ENCODE measurements around the gene SLC9A9.

SLC9A9 gene

DNA sequence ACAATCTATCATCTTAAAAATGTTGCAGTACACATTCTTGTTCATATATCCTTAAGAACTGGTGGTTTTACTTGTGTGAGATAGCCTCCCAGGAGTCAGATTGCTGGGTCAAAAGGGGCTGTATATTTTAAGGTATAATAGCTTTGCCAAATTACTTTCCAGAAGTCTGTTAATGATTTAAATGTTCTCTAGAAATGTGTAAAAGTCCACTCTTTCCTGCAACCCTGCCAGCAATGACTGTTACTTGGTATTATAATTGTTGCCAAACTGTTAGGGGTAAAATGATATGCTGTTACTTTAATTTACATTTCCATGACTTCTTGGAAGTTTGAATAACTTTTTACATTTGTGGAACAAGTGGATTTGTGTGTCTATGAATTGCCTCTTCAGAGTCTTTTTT, 170.8 kb downstream of the SLC9A9 start:
- no peak for DNase-seq

DNA sequence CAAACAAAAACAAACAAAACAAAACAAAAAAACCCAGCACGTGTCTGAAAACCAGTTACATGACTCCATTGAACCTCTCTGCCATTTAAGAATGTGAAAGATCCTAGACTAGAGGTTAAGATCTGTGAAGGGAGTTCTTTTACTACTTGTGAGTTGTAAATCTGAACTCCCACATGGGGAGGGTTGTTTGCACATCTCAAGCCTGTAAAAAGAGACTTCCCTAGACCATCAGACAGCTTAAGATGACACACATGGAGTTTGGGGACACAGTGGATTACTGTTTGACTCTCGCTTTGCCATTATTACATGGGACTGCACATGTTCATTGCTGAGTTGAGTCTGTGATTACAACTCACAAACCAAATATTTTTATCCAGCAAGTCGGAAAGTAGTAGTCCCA, 171.5 kb downstream of the SLC9A9 start:
- no peak for DNase-seq

DNA sequence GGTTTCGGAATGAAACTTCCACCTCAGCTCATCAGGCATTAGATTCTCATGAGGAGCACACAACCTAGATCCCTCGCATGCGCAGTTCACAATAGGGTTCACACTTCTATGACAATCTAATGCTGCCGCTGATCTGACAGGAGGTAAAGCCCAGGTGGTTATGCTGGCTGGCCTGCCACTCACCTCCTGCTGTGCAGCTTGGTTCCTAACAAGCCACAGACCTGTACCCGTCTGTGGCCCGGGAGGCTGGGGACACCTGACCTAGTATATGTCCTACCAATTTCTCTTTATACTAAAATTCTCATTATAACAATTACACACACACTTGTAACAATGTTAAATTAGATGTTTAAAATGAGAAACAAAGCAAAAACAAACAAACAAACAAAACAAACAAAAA, 172.2 kb downstream of the SLC9A9 start:
- DNase-seq, result no peak

DNA sequence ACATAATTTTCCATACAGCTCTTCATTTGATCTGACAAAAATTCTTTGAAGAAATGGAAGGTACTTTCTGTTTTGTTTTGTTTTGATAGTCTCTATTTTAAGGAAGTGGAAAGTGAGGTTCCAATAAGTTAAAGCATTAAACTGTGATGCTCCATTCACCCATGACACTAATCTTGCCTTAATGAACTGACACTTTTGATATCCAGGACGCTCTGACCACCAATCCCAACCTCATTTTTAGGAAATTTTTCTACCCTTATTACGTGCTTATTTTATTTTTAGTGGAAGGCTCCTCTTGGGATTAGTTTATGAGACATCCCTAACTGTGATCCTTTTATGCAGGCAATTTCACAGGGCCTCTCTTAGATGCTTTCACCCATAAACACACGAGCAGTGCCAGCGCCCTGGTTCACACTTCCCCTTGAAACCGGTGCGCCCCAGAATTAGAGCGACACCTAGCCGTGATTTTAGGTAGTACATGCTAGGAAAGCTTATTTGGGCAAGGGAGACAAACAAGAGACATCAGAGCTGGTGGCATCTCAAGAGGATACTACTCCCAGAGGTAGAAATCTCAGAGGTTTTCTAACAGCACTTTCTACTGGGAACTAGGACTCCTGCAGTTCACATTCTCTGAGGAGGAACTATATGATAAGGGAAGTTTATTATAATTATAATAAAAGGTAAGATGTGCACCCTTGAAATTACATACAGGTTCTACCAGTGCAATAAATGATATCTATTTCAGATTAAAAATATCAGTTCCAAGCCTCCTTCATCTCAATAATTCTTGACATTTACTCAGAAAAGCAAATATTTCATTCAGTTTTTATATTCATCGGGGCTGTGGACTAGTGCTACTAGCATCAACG, 173.9 kb downstream of the SLC9A9 start:
- DNase-seq, result peak; percentile 65

DNA sequence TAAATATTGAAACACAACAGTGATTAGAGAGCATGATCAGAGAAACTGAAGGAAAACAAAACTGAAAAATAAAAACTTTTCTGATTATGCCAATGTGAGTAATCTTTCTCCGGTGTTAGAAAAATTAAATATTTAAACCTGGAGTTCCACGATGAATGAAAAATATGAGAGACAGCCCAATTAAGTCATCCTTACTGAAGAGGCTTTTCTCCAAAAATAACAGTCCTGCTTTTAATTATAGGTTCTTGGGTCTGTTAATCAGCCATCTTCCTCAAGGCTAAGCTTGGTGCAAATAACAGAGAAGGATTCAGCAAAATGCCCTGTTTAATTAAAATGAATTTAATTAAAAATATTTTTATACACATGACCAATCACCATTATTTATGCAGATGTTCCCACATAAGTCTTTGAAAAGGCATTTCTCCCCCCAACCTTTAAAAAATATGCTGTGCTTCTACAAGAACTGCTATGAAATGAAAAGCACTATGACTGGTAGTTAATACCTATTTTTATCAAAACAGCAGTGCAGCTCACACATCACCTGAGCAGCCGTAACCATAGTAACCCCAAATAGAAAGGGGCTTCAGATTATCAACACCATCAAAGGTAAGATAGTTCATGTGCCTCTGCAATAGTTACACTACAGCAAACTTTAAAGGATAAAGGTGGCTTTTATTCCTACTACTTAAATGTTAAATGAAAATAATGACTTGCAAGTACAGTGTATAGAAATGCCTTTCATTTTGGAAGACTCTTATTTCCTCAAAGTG, 175.7 kb downstream of the SLC9A9 start:
- DNase-seq, result no peak

DNA sequence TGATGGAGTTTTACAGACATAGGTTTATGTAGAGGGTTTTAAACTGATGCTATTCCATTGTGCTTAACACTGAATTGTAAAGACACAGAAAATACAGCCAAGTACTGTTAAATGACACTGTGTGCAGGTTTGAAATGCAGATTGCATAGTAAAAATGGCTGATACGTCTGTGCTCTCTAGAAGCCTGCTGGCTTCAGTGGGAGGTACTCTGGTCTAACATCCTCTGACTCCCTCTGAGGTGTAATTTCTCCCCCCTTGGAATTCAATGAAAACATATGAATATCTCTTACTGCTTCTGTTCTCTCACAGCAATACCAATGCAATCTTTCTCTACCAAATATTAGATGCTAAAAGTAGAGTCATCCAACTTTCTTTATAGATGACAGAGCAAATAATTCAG, 176.6 kb downstream of the SLC9A9 start:
- DNase-seq, result no peak

DNA sequence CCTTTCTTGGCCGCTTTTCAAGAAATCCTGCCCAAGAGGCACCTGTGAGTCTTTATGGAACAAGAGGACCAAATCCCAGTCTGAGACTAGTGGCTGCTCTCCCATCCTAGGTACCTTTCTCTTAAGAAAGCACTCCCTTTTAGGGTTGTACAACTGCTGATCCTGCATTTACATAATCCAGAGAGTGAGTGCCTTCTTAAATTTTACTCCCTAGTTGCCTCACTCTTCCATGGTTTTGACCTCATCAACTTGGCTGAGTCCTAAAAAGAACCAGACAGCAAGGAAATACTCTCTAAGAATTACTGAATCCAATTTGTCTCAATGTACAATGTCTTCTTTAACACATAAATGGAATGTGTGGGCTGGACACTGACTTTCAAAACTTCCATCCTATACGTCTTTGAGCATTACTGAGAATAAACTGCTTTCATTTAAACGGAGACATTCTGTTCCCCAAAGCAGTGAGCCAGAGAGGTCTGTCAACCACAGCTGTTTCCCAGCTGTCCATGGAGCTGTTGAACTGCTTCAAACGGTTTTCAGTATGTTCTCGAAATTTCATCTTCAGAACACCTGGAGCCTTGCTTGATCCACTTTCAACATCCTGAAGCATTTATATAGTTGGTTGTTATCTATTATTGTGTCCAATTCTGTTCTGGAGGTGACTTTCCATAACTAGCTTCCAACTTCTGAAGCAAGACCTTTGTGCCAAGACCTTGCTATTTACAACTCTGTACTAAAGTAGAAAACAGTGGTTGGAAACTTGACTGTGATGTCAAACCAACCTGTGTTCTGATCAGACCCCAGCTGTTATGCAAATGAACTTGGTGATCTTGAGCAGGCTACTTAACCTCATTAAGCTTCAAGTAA, 179.1 kb downstream of the SLC9A9 start:
- DNase-seq, result no peak

DNA sequence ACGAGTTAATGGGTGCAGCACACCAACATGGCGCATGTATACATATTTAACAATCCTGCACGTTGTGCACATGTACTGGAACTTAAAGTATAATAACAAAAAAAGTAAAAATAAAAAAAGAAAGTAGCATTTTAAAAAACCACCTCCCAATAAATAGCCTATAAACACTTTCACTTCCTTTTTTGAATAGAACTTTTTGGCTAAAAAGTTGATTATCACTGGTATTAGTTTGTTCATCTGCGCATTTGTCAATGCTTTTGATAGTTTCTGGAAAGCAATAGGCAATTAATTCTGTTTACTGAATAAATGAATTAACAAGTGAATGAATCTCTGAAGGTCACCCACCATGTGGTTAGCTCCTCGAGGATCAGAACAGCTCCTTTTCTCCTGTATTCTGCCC, 179.9 kb downstream of the SLC9A9 start:
- no peak for DNase-seq

DNA sequence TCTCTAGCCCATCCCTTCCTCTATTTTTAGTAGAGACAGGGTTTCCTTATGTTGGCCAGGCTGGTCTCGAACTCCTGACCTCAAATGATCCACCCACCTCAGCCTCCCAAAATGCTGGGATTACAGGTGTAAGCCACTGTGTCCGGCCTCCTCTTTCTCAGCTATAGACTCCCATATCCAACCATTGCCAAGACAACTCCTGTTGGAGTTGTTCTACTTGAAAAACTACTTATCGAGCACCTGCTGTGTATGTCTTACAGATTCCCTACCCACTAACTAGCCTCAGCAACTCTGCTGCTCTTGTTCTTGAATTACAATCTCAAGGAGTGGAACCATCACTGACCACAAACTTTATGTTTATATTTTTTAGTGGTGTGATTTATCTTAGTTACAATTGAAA, 186.6 kb downstream of the SLC9A9 start:
- DNase-seq, result no peak

DNA sequence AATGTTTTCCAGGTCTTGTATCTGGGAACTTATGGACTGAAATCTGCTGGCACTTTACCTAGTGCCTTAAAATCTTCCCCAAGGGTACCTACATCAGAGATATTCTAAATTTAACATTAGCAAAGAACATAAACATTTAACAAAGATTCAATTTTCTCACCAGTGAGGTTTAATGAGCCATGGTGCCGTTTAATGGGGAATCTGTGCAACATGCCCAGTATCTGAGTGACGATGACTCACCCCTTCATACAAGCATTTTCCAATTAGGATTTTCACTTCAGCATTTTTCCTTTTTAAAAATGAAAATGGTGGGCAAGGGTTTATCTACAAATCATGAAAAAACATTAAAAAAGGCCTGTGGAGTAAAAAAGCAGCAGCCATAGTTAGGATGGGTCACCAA, 189.4 kb downstream of the SLC9A9 start:
- peak; percentile 22 for DNase-seq

DNA sequence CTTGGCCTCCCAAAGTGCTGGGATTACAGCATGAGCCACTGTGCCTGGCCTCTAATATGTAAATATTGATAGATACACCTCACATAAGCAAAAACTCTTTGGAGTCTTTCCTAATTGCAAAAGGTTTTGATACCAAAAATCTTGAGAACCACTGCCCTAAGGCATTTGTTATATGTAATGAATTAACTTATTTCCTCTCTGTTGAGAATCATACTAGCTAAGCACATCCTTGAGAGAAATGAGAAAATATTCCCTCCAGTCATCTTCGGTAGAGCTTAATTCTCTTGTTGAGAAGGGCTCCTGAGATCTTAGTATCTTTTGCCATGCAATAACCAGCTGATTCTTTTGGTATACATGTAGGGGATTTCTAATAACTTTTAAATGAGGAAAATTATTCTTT, 190.2 kb downstream of the SLC9A9 start:
- no peak for DNase-seq

DNA sequence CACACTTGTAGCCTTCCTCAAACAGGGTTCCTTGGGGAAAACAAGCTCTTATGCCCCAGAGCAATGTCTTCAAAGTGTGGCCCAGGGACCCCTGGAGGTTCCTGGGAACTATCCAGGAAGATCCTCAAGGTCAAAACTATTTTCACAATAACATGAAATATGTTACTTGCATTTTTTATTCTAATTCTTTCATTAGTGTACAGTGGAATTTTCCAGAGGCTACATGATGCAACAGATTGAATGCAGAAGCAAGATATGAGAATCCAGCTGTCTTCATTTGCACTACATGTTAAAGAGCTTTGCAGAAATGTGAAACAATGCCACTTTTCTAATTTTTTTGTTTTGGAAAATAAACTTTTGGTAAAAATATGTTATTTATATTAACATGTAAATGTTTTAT, 190.9 kb downstream of the SLC9A9 start:
- DNase-seq, result peak; percentile 46

DNA sequence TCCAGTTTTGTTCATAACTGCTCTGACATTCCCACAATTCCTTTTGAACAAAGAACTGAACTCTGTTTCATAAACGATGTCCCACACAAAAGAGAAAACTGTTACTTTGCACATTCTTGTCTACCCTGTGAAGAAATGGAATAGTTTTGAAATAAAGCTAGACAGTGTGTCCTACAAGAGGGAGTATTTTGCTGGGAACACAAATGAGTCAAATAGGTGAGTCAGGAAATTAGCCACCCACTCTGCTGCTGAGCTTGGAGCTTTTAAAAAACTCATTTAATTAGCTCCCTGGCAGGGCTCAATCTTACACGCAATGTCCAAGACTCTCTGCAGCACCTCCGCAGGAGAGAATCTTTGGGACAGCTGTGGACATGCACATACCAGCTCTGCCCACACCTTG, 193.4 kb downstream of the SLC9A9 start:
- DNase-seq, result peak; percentile 12

DNA sequence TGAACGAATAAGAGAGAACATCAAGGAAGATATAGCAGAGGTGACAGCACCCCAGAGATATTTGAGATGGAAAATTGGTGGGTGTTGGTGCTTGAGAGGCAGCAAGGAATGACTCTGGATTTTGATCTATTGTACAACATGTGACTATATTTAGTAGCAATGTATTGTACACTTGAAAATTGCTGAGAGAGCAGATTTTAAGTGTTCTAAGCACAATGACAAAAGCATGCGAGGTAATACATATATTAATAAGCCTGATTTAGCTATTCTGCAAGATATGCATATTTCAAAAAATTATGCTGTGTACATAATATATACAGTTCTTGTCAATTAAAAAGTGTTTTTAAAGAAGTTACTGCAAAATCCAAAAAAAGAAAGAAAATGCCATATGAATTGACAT, 194.3 kb downstream of the SLC9A9 start:
- DNase-seq, result no peak

DNA sequence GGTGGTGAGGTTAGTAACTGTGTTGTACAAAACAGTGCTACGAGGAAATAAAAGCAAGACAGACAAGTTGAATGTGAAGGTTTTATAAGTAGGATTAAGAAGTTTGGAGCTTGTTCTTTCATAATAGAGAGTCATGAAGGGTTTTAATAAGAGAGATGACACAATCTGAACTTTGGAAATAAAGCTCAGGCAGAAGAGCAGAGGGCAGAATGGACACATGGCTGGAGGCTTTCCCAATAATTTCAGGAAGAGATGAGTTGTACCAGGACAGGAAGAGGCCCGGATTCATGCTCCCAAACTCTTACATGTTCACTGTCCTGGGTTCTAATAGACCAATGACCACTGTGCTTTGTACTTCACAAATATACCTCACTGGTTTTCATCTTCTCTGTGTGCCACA, 194.8 kb downstream of the SLC9A9 start:
- no peak for DNase-seq

DNA sequence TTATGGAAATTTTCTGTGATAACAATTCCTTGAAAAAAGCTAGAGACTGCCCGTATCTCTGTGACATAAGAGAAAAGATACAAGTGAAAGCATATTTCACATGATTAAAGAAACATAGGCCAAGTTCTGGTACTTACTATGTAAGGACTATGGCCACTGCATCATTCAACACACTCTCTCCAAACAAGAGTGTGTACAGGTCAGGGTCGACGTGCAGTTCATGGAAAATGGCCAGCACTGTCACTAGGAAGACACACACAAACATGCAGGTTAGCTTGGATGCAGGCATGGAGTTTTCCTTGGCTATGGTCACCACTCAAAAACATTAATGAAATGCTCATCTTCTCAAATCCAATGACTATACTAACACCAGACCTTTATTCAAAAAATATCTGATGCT, 196.2 kb downstream of the SLC9A9 start:
- DNase-seq, result no peak

DNA sequence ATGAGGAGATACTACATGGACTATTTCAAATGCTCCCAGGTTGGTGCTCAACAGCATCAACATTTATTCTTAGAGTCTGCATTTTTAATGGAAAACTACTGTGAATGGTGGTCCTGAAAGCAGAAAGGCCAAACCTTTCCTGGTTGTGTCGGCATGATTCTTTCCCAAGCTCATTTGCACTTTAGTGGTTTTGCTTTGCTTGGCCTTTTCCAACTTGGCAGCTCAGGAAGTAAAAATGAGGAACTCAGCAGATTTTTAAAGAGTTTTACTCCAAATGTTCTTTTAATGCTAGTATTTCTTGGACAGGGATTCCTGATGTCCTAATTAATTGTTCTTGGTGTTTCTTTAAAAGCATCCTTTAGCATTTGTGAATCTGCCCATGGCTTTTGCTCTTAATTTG, 197.4 kb downstream of the SLC9A9 start:
- no peak for DNase-seq

DNA sequence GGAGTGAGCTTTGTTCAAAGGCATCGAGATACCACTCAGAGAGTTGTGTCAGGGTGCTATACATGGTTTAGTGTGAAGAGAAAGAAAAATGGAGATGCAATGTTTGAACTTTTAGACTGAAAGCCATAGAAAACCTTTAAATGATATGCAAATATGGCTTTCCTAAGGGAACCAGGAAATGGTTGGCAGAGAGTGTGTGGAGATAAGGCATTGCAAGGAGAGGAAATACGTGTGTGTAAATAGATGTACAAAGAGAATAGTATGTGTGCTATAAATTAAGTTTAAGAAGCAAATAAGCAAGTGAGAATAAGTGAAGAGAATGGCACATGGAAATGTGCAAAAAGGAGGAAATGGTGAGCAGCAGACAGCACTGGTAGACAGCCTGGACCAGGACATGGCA, 198.1 kb downstream of the SLC9A9 start:
- DNase-seq, result no peak

DNA sequence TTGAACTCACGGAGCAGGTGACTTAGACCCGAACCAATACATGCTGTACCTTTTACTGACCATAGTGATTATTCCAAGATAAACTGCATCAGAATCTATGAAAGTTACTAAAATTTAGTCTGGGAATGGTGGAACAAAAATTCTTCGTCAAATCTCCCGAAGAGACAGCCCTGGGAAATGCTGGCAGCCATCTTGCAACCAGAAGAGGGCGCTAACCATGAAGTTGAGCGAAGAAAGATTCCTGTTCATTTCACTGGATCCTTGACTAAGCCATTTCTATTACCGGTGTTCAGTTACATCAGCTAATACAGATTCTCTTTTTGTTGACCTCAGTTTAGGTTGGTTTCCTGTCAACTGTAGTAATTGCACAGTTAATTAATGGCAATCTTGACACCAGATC, 199.6 kb downstream of the SLC9A9 start:
- no peak for DNase-seq

DNA sequence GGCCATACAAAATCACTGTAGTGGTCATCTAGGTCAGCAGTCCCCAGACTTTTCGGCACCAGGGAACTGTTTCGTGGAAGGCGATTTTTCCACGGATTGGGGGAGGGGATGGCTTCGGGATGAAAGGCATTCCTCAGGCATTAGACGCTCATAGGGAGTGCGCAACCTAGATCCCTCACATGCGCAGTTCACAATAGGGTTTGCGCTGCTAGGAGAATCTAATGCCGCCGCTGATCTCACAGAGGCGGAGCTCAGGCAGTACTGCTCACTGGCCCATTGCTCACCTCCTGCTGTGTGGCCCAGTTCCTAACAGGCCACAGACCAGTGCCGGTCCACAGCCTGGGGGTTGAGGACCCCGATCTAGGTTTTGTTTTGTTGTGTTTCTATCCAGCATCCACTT, 200.1 kb downstream of the SLC9A9 start:
- DNase-seq, result no peak

DNA sequence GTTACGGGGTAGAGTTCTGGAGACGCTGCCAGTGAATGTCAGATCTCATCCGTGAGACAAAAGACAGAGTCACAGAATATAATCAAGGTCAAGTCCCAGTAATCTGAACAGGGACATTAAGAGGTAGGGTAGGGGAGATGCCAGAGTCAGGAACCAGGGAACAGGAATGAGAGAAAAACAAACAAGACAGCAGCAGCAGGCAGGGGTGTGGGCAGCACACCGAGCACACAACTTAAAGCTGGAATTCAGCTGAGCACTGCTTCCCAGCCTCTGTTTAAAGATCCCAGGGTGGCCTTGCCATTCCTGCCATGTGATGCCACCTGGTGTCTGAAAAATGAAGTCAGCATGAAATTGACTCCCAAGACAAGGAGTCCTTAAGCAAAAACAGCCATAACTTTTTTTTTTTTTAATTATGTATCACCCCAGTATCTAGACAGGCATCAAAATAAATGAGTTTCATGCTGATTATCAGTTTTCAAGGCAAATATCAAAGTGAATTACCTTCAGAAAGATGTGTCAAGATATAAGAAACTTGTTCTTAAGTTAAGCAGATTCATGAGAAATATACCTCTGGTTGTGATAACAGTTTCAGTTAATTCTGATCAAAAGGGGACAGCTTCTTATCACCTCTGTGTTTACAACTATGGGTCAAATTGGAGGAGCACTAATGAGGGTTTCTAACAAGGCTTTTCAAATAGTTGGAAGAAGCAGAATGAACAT, 203.7 kb downstream of the SLC9A9 start:
- DNase-seq, result peak; percentile 73

DNA sequence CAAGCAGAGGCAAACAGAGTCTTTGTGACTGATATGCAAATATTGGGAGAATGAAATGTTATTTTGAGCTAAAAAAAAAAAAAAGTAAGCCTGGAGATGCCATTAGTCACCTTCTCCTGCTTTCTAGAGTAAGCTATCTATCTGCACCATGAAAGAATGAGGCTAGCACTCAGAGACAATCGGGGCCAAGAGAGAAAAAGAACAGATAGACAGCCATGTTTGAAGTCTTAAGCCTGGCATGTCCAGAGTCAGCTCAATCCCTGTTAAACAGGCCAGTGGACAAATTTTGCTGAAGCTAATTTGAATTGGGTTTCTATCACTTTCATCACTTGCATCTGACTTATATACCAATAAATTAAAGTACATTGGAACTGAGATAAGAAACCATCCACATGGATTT, 204.4 kb downstream of the SLC9A9 start:
- no peak for DNase-seq
